HCT116 (cell line): ENCODE results near the gene SPRR5. TPM values are rescaled to one million over a fixed set of nuclear protein-coding genes. Genes with fewer than 3 reads are reported as not detected.

Experiments
- ATAC-seq: fragments of 200-7000 bp; cut with Tn5 transposase; 2 replicates; pipeline ENCODE4 v1.9.1; 2020; ENCODE audit warnings: mild to moderate bottlenecking, moderate library complexity
- BruUV-seq: library from RNA; stranded (reverse); fragments of 400-500 nt; replicated peaks from 2 replicates; lab custom pipeline; 2021; lab: Mats Ljungman, UMichigan
- CTCF ChIA-PET: fragments of 300-600 bp; sonication (Branson Sonifier 250); formaldehyde crosslinking; loops from one replicate; lab custom pipeline; 2021; ENCODE audit warnings: antibody characterized with exemption; lab: Charles Lee
- POLR2A ChIA-PET: fragments of 300-600, 350-600 bp; sonication (Branson Sonifier 250); formaldehyde crosslinking; loops from one replicate; lab custom pipeline; 2021; ENCODE audit warnings: antibody characterized with exemption; lab: Charles Lee
- RAD21 ChIA-PET, 2 experiments: fragments of 300-600 bp; sonication (Branson Sonifier 250); formaldehyde crosslinking; loops; one replicate each; lab custom pipeline; 2023; ENCODE audit warnings: low total read pairs in 2 of 2; ENCODE audit not compliant: uncharacterized antibody in 2 of 2, unreplicated experiment in 2 of 2, low non-redundant PET in 1 of 2; lab: Charles Lee
- DNase-seq: peaks from one replicate; pipeline ENCODE4 v3.0.0-alpha.2; 2010; ENCODE audit warnings: low read depth, low spot score
- H2AFZ ChIP-seq: fragments of 200-600 bp; shearing (Covaris generic), sonication (generic); 2 replicates; pipeline ENCODE4 v1.6.1; 2017; ENCODE audit warnings: low read depth, mixed run types, mixed read lengths, antibody characterized with exemption, low read length; ENCODE audit not compliant: poor library complexity, severe bottlenecking
- H3K27ac ChIP-seq: 2 replicates; pipeline ENCODE4 v1.5.1; 2012; ENCODE audit warnings: low read depth, low read length
- H3K27me3 ChIP-seq: fragments of 200-600 bp; sonication (generic); 2 replicates; pipeline ENCODE4 v1.6.1; 2016; ENCODE audit warnings: mixed run types, low read length, mixed read lengths; ENCODE audit not compliant: insufficient read depth
- H3K36me3 ChIP-seq, 2 experiments: fragments of 200-500 bp in 1 of 2; fragments of 200-600 bp in 1 of 2; sonication (Bioruptor generic) in 1 of 2; sonication (generic) in 1 of 2; 2 replicates each; pipeline versions ENCODE4 v1.5.1 to v1.6.1; 2014 to 2016; ENCODE audit warnings: low read length in 2 of 2, inconsistent platforms in 1 of 2, mixed read lengths in 1 of 2, mixed run types in 1 of 2; ENCODE audit not compliant: insufficient read depth in 2 of 2, control insufficient read depth in 1 of 2
- H3K4me1 ChIP-seq, 2 experiments: fragments of 200-600 bp in 1 of 2; sonication (generic) in 1 of 2; 2 replicates each; pipeline versions ENCODE4 v1.5.1 to v1.6.1; 2012 to 2017; ENCODE audit warnings: low read length in 2 of 2, inconsistent platforms in 1 of 2, mild to moderate bottlenecking in 1 of 2, mixed read lengths in 1 of 2, mixed run types in 1 of 2, moderate library complexity in 1 of 2; ENCODE audit not compliant: insufficient read depth in 2 of 2, control insufficient read depth in 1 of 2
- H3K4me2 ChIP-seq: fragments of 200-600 bp; sonication (generic); 2 replicates; pipeline ENCODE4 v1.6.1; 2017; ENCODE audit warnings: mixed run types, low read length, mixed read lengths
- H3K4me3 ChIP-seq, 2 experiments: fragments of 200-600 bp in 1 of 2; sonication (generic) in 1 of 2; replicated peaks in 1 of 2; 2 replicates each; pipeline ENCODE4 v1.5.1; 2011 to 2016; ENCODE audit warnings: low read length in 2 of 2, control low read depth in 1 of 2, low read depth in 1 of 2, mild to moderate bottlenecking in 1 of 2, mixed read lengths in 1 of 2, mixed run types in 1 of 2
- H3K79me2 ChIP-seq: fragments of 200-600 bp; sonication (generic); 2 replicates; pipeline ENCODE4 v1.6.1; 2017; ENCODE audit warnings: mild to moderate bottlenecking, mixed run types, low read length, moderate library complexity, mixed read lengths; ENCODE audit not compliant: insufficient read depth
- H3K9ac ChIP-seq: fragments of 200-600 bp; sonication (generic); 2 replicates; pipeline ENCODE4 v1.6.1; 2016; ENCODE audit warnings: low read length, mixed read lengths
- H3K9me2 ChIP-seq: fragments of 200-600 bp; sonication (generic), shearing (Covaris generic); 2 replicates; pipeline ENCODE4 v1.6.1; 2017; ENCODE audit warnings: mixed run types, mild to moderate bottlenecking, moderate library complexity; ENCODE audit not compliant: insufficient read depth
- H3K9me3 ChIP-seq, 2 experiments: fragments of 200-500 bp in 1 of 2; fragments of 200-600 bp in 1 of 2; sonication (Bioruptor generic) in 1 of 2; sonication (generic) in 1 of 2; 2 replicates each; pipeline ENCODE4 v1.6.1; 2014 to 2017; ENCODE audit warnings: low read length in 2 of 2, mixed read lengths in 2 of 2, inconsistent platforms in 1 of 2, low read depth in 1 of 2, mild to moderate bottlenecking in 1 of 2, mixed run types in 1 of 2, moderate library complexity in 1 of 2; ENCODE audit not compliant: control insufficient read depth in 1 of 2, insufficient read depth in 1 of 2
- H4K20me1 ChIP-seq: fragments of 200-600 bp; sonication (generic), shearing (Covaris generic); 2 replicates; pipeline ENCODE4 v1.6.1; 2017; ENCODE audit warnings: mixed run types, mild to moderate bottlenecking, moderate library complexity; ENCODE audit not compliant: insufficient read depth
- ATF3 ChIP-seq: IDR thresholded peaks from 2 replicates; pipeline ENCODE4 v1.6.1; 2012
- CBX3 ChIP-seq: IDR thresholded peaks from 2 replicates; pipeline ENCODE4 v1.6.1; 2012; ENCODE audit warnings: low read depth
- CEBPB ChIP-seq: IDR thresholded peaks from 2 replicates; pipeline ENCODE4 v1.6.1; 2012; ENCODE audit warnings: low read depth
- CTCF ChIP-seq, 3 experiments: fragments of 200-600 bp in 1 of 3; sonication (generic) in 1 of 3; IDR thresholded peaks in 2 of 3; conservative IDR thresholded peaks in 1 of 3; 2 replicates each; pipeline ENCODE4 v1.5.1; 2012 to 2017; ENCODE audit warnings: low read depth in 2 of 3, low read length in 2 of 3, antibody characterized with exemption in 1 of 3, borderline replicate concordance in 1 of 3, control low read depth in 1 of 3, mild to moderate bottlenecking in 1 of 3, mixed read lengths in 1 of 3, mixed run types in 1 of 3, moderate library complexity in 1 of 3; ENCODE audit not compliant: insufficient read depth in 1 of 3
- ELF1 ChIP-seq: IDR thresholded peaks from 2 replicates; pipeline ENCODE4 v1.6.1; 2012; ENCODE audit warnings: low read depth, borderline replicate concordance
- EZH2 ChIP-seq: fragments of 200-600 bp; sonication (generic); IDR thresholded peaks from 2 replicates; pipeline ENCODE4 v1.6.1; 2017; ENCODE audit warnings: antibody characterized with exemption, mixed run types
- EZH2phosphoT487 ChIP-seq: fragments of 200-600 bp; IDR thresholded peaks from 2 replicates; pipeline ENCODE4 v1.6.1; 2018; ENCODE audit warnings: antibody characterized with exemption, borderline replicate concordance
- JUND ChIP-seq: IDR thresholded peaks from 2 replicates; pipeline ENCODE4 v1.6.1; 2012
- MAX ChIP-seq: IDR thresholded peaks from 2 replicates; pipeline ENCODE4 v1.6.1; 2012
- POLR2A ChIP-seq: IDR thresholded peaks from 2 replicates; pipeline ENCODE4 v1.7.0; 2011; ENCODE audit warnings: borderline replicate concordance; ENCODE audit not compliant: insufficient read depth, insufficient read length; ENCODE audit errors: extremely low read depth
- POLR2AphosphoS5 ChIP-seq: IDR thresholded peaks from 2 replicates; pipeline ENCODE4 v1.6.1; 2011; ENCODE audit warnings: mild to moderate bottlenecking, low read depth, low read length, moderate library complexity
- RAD21 ChIP-seq: IDR thresholded peaks from 2 replicates; pipeline ENCODE4 v1.6.1; 2012; ENCODE audit warnings: low read depth, mild to moderate bottlenecking
- REST ChIP-seq: IDR thresholded peaks from 2 replicates; pipeline ENCODE4 v1.6.1; 2012; ENCODE audit warnings: low read depth
- SIN3A ChIP-seq: IDR thresholded peaks from 2 replicates; pipeline ENCODE4 v1.6.1; 2012; ENCODE audit warnings: low read depth
- SP1 ChIP-seq: IDR thresholded peaks from 2 replicates; pipeline ENCODE4 v1.6.1; 2012; ENCODE audit warnings: low read depth
- SRF ChIP-seq: IDR thresholded peaks from 2 replicates; pipeline ENCODE4 v1.6.1; 2012; ENCODE audit warnings: low read depth
- TCF7L2 ChIP-seq: IDR thresholded peaks from 2 replicates; pipeline ENCODE4 v1.7.0; 2011; ENCODE audit warnings: borderline replicate concordance, inconsistent platforms; ENCODE audit not compliant: insufficient read depth, insufficient read length; ENCODE audit errors: extremely low read depth
- YY1 ChIP-seq: IDR thresholded peaks from 2 replicates; pipeline ENCODE4 v1.6.1; 2011; ENCODE audit warnings: low read length, low read depth, moderate library complexity, mild to moderate bottlenecking; ENCODE audit not compliant: insufficient replicate concordance; ENCODE audit errors: extremely low read depth
- ZBTB33 ChIP-seq: IDR thresholded peaks from 2 replicates; pipeline ENCODE4 v1.6.1; 2011; ENCODE audit warnings: mild to moderate bottlenecking, low read length, moderate library complexity; ENCODE audit not compliant: insufficient replicate concordance; ENCODE audit errors: extremely low read depth
- ZFX ChIP-seq: fragments of 450-650 bp; IDR thresholded peaks from 2 replicates; pipeline ENCODE4 v1.6.1; 2017
- intact Hi-C: fragments of 100-400 bp; cut with micrococcal nuclease; formaldehyde crosslinking; loops from 2 replicates; pipeline ENCODE4 v1.10.0; 2022
- total RNA-seq: library from RNA; stranded (reverse); gene quantifications from one replicate; pipeline ENCODE4 v1.2.1, GENCODE V29; 2021; ENCODE audit not compliant: unreplicated experiment

The SPRR5 gene
- total RNA-seq, 1 experiment from 2014 or later, result not detected

GRCh38 chr1:152982076-152982475, 35.1 kb downstream of the SPRR5 start:
- RAD21 ChIA-PET, result no interaction called here
- no TSS peak for BruUV-seq
- Histone ChIP-seq H3K27me3 (peaks cover 51% of the 10 kb centered on the region), H3K4me2 (no peak overlapping the region), H3K79me2 (no peaks in the 10 kb centered on the region), H3K4me3 (no peak overlapping the region), H3K9me3 (no peaks in the 10 kb centered on the region), H3K9ac (no peak overlapping the region), H3K36me3 (no peaks in the 10 kb centered on the region), H3K9me2 (no peaks in the 10 kb centered on the region), H3K27ac (no peak overlapping the region), H2AFZ (no peak overlapping the region), H3K4me1 (no peaks in the 10 kb centered on the region), H4K20me1 (no peaks in the 10 kb centered on the region)
- no peak for DNase-seq
- CTCF ChIA-PET, result no interaction called here
- TF ChIP-seq EZH2phosphoT487 (no peak), RAD21 (no peak), CEBPB (no peak), CBX3 (no peak), YY1 (no peak), JUND (no peak), REST (no peak), POLR2AphosphoS5 (no peak), CTCF (IDR thresholded peaks at IDR 0.05 in 2 of 3, conservative IDR thresholded peaks at IDR 0.05 in 1 of 3; ENCODE audit: borderline replicate concordance in 1 of 3, insufficient read depth in 1 of 3, low read depth in 2 of 3, low read length in 2 of 3) (no peak), TCF7L2 (no peak), SP1 (no peak), POLR2A (no peak), MAX (no peak), ZFX (no peak), SIN3A (no peak), EZH2 (no peak), ATF3 (no peak), ELF1 (no peak), ZBTB33 (no peak), SRF (no peak)
- no peak for ATAC-seq
- POLR2A ChIA-PET, result no interaction called here
- intact Hi-C loops, result no loop called here
